Measurements from ENCODE around the gene SIK3. TPM values are rescaled to one million over a fixed set of nuclear protein-coding genes. Genes with fewer than 3 reads are reported as not detected.
"Not testable (repeated sequence)": the region's sequence is repeated elsewhere in the genome, so short reads cannot be mapped to it uniquely, and the experiment has no call there.

Gene SIK3
- total RNA-seq, 1 donor: 25.7 TPM

GRCh38 chr11:116835042-116835772, 263.0 kb downstream of the SIK3 start:
- Histone ChIP-seq H2AFZ (ENCODE audit: low read length) (peak overlapping the region; percentile 35), H4K20me1 (ENCODE audit: insufficient read depth, low read length) (no peaks in the 10 kb centered on the region), H3K79me2 (ENCODE audit: insufficient read depth, low read length) (no peaks in the 10 kb centered on the region), H3K4me2 (ENCODE audit: insufficient read depth, low read length) (peak overlapping the region; percentile 42), H3K36me3 (ENCODE audit: insufficient read depth, low read length) (no peaks in the 10 kb centered on the region), H3K27ac (ENCODE audit: low read depth, low read length) (peak overlapping the region; percentile 1), H3K27me3 (ENCODE audit: insufficient read depth, low read length) (no peaks in the 10 kb centered on the region), H3K4me1 (ENCODE audit: insufficient read depth, low read length) (no peaks in the 10 kb centered on the region), H3K9me3 (ENCODE audit: low read depth, low read length) (no peaks in the 10 kb centered on the region), H3K4me3 (ENCODE audit: insufficient read depth, low read length) (peak overlapping the region; percentile 60)
- TF ChIP-seq CTCF (IDR thresholded peaks at IDR 0.05; ENCODE audit: extremely low read depth, low read depth, low read length): no peak
- no peak for DNase-seq (ENCODE audit: insufficient read length, low spot score, missing footprints)

DNA sequence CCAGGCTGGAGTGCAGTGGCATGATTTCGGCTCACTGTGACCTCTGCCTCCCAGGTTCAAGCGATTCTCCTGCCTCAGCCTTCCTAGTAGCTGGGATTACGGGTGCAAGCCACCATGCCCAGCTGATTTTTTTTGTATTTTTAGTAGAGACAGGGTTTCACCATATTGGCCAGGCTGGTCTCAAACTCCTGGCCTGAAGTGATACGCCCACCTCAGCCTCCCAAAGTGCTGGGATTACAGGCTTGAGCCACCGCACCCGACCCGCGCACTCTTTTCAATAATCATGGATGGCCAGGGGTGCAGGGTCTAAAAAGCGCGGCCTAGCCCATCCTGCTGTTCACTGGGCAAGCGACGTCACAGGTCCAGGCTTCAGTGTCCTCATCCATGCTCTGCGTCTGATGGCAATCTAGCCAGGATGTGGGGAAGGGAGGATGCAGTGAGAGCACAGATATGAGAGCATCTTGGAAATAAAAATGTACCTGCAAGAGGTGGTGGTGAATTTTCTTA, 263.6 kb downstream of the SIK3 start:
- not testable (repeated sequence) for H3K9me3 ChIP-seq (ENCODE audit: low read depth, low read length); H3K4me1 ChIP-seq (ENCODE audit: insufficient read depth, low read length); DNase-seq (ENCODE audit: insufficient read length, low spot score, missing footprints); H3K79me2 ChIP-seq (ENCODE audit: insufficient read depth, low read length); H3K4me2 ChIP-seq (ENCODE audit: insufficient read depth, low read length); H3K36me3 ChIP-seq (ENCODE audit: insufficient read depth, low read length); H2AFZ ChIP-seq (ENCODE audit: low read length); H4K20me1 ChIP-seq (ENCODE audit: insufficient read depth, low read length); H3K27ac ChIP-seq (ENCODE audit: low read depth, low read length); H3K27me3 ChIP-seq (ENCODE audit: insufficient read depth, low read length); H3K4me3 ChIP-seq (ENCODE audit: insufficient read depth, low read length)

GRCh38 chr11:116833816-116834534, 264.3 kb downstream of the SIK3 start:
- Histone ChIP-seq H3K9me3 (ENCODE audit: low read depth, low read length) (no peaks in the 10 kb centered on the region), H3K36me3 (ENCODE audit: insufficient read depth, low read length) (no peaks in the 10 kb centered on the region), H4K20me1 (ENCODE audit: insufficient read depth, low read length) (no peaks in the 10 kb centered on the region), H3K4me3 (ENCODE audit: insufficient read depth, low read length) (no peak overlapping the region), H3K4me1 (ENCODE audit: insufficient read depth, low read length) (peaks cover 9% of the 10 kb centered on the region), H3K4me2 (ENCODE audit: insufficient read depth, low read length) (no peak overlapping the region), H3K27ac (ENCODE audit: low read depth, low read length) (no peak overlapping the region), H3K79me2 (ENCODE audit: insufficient read depth, low read length) (no peaks in the 10 kb centered on the region), H3K27me3 (ENCODE audit: insufficient read depth, low read length) (no peaks in the 10 kb centered on the region), H2AFZ (ENCODE audit: low read length) (no peak overlapping the region)
- no peak for TF ChIP-seq CTCF (IDR thresholded peaks at IDR 0.05; ENCODE audit: extremely low read depth, low read depth, low read length)
- no peak for DNase-seq (ENCODE audit: insufficient read length, low spot score, missing footprints)

- no peaks in the 10 kb centered on the region for H4K20me1 ChIP-seq (ENCODE audit: insufficient read depth, low read length)
- H3K9me3 ChIP-seq (ENCODE audit: low read depth, low read length): no peaks in the 10 kb centered on the region
Observed at GRCh38 chr11:116833491-116833815, 264.8 kb downstream of the SIK3 start.

More at GRCh38 chr11:116833491-116833815, 264.8 kb downstream of the SIK3 start:
- Histone ChIP-seq H2AFZ (ENCODE audit: low read length) (no peak overlapping the region), H3K27me3 (ENCODE audit: insufficient read depth, low read length) (no peaks in the 10 kb centered on the region), H3K4me1 (ENCODE audit: insufficient read depth, low read length) (peaks cover 9% of the 10 kb centered on the region), H3K4me3 (ENCODE audit: insufficient read depth, low read length) (no peak overlapping the region), H3K4me2 (ENCODE audit: insufficient read depth, low read length) (no peak overlapping the region), H3K36me3 (ENCODE audit: insufficient read depth, low read length) (no peaks in the 10 kb centered on the region), H3K27ac (ENCODE audit: low read depth, low read length) (no peak overlapping the region), H3K79me2 (ENCODE audit: insufficient read depth, low read length) (no peaks in the 10 kb centered on the region)
- TF ChIP-seq CTCF (IDR thresholded peaks at IDR 0.05; ENCODE audit: extremely low read depth, low read depth, low read length): no peak
- DNase-seq (ENCODE audit: insufficient read length, low spot score, missing footprints): no peak

Measured in osteoblast (primary cell).